HepG2 (cell line): ENCODE data around the gene EYA4. TPM values are rescaled to one million over a fixed set of nuclear protein-coding genes. Genes with fewer than 3 reads are reported as not detected.

ENCODE experiments used
- ATAC-seq: fragments of 200-7000 bp; cut with Tn5 transposase; 3 replicates; pipeline ENCODE4 v1.9.1; 2020; ENCODE audit warnings: mild to moderate bottlenecking, moderate library complexity
- BruUV-seq: library from RNA; stranded (reverse); fragments of 400-500 nt; replicated peaks from 2 replicates; lab custom pipeline; 2021; lab: Mats Ljungman, UMichigan
- CTCF ChIA-PET: fragments of 300-600 bp; formaldehyde crosslinking; extraction: SDS; loops from one replicate; lab custom pipeline; 2021; ENCODE audit warnings: low total read pairs, inconsistent platforms, low intra/inter-chr PET ratio; lab: Yijun Ruan, JAX
- POLR2A ChIA-PET: fragments of 350-600 bp; sonication (Branson Sonifier 250); formaldehyde crosslinking; loops from one replicate; lab custom pipeline; 2020; ENCODE audit warnings: antibody characterized with exemption, inconsistent platforms; lab: Yijun Ruan, JAX
- DNase-seq: peaks from one replicate; pipeline ENCODE4 v3.0.0-alpha.2; 2015; ENCODE audit warnings: low spot score
- FAIRE-seq: peaks from 3 replicates; lab custom pipeline; 2011; peaks lifted over from hg19 to GRCh38; lab: Jason Lieb, UNC
- H2AFZ ChIP-seq: one replicate; pipeline ENCODE4 v1.6.1; 2011; ENCODE audit warnings: low read length, inconsistent platforms
- H3K27ac ChIP-seq: fragments of 300-600 bp; 3 replicates; pipeline ENCODE4 v1.8.0; 2011; ENCODE audit warnings: mixed run types, mild to moderate bottlenecking, mixed read lengths, low read length, inconsistent platforms; ENCODE audit not compliant: insufficient read depth; ENCODE audit errors: extremely low read length
- H3K27me3 ChIP-seq, 2 experiments: fragments of 200-600 bp in 1 of 2; 2 replicates in 1 of 2; 3 replicates in 1 of 2; pipeline versions ENCODE4 v1.6.0 to v1.8.0; 2011; ENCODE audit warnings: low read length in 2 of 2, mild to moderate bottlenecking in 2 of 2, moderate library complexity in 2 of 2, inconsistent platforms in 1 of 2; ENCODE audit not compliant: insufficient read depth in 2 of 2, control insufficient read depth in 1 of 2
- H3K36me3 ChIP-seq, 2 experiments: fragments of 200-600 bp in 1 of 2; replicated peaks in 1 of 2; 2 replicates in 1 of 2; 3 replicates in 1 of 2; pipeline versions ENCODE4 v1.5.1 to v1.8.0; 2011; ENCODE audit warnings: low read length in 2 of 2, inconsistent platforms in 1 of 2; ENCODE audit not compliant: insufficient read depth in 2 of 2, control insufficient read depth in 1 of 2
- H3K4me1 ChIP-seq: 2 replicates; pipeline ENCODE4 v1.5.1; 2012; ENCODE audit warnings: low read length, inconsistent platforms; ENCODE audit not compliant: insufficient read depth
- H3K4me2 ChIP-seq: 2 replicates; pipeline ENCODE4 v1.6.0; 2011; ENCODE audit warnings: low read depth, low read length, inconsistent platforms
- H3K4me3 ChIP-seq, 3 experiments: fragments of 200-600 bp in 1 of 3; sonication (generic), shearing (Covaris generic) in 1 of 3; replicated peaks in 1 of 3; 2 replicates each; pipeline ENCODE4 v1.5.1; 2011 to 2016; ENCODE audit warnings: low read length in 3 of 3, inconsistent platforms in 2 of 3, low read depth in 2 of 3, mild to moderate bottlenecking in 2 of 3, control low read depth in 1 of 3, mixed read lengths in 1 of 3; ENCODE audit not compliant: insufficient read depth in 1 of 3
- H3K79me2 ChIP-seq: one replicate; pipeline ENCODE4 v1.6.1; 2011; ENCODE audit warnings: low read length, inconsistent platforms; ENCODE audit not compliant: insufficient read depth
- H3K9ac ChIP-seq: 2 replicates; pipeline ENCODE4 v1.6.0; 2011; ENCODE audit warnings: mild to moderate bottlenecking, low read depth, low read length, inconsistent platforms; ENCODE audit not compliant: insufficient read depth
- H3K9me3 ChIP-seq: 2 replicates; pipeline ENCODE4 v1.5.1; 2012; ENCODE audit warnings: mild to moderate bottlenecking, low read length
- H4K20me1 ChIP-seq: 2 replicates; pipeline ENCODE4 v1.6.0; 2011; ENCODE audit warnings: inconsistent platforms, mild to moderate bottlenecking, low read length, moderate library complexity; ENCODE audit not compliant: insufficient read depth
- DBP ChIP-seq: sonication (generic); formaldehyde crosslinking; IDR thresholded peaks from 2 replicates; pipeline ENCODE4 v1.4.0; 2020; ENCODE audit warnings: missing genetic modification reagents; ENCODE audit errors: not compliant biosample characterization
- GATA4 ChIP-seq: sonication (generic); IDR thresholded peaks from 2 replicates; pipeline ENCODE4 v1.6.1; 2016; ENCODE audit warnings: antibody characterized with exemption, low read depth, borderline replicate concordance
- IKZF4 ChIP-seq: sonication (generic); formaldehyde crosslinking; IDR thresholded peaks from 2 replicates; pipeline ENCODE4 v1.5.1; 2020; ENCODE audit warnings: borderline replicate concordance, mild to moderate bottlenecking, low read depth, missing genetic modification reagents; ENCODE audit errors: not compliant biosample characterization
- KAT7 ChIP-seq: IDR thresholded peaks from 2 replicates; pipeline ENCODE4 v1.6.1; 2018; ENCODE audit warnings: borderline replicate concordance, missing compliant biosample characterization
- MLLT10 ChIP-seq: sonication (generic); formaldehyde crosslinking; IDR thresholded peaks from 2 replicates; pipeline ENCODE4 v1.4.0; 2020; ENCODE audit warnings: missing genetic modification reagents
- NAIF1 ChIP-seq: sonication (generic); formaldehyde crosslinking; IDR thresholded peaks from 2 replicates; pipeline ENCODE4 v1.5.0; 2020; ENCODE audit warnings: mild to moderate bottlenecking, missing genetic modification reagents, borderline replicate concordance
- SP2 ChIP-seq: sonication (generic); formaldehyde crosslinking; IDR thresholded peaks from 2 replicates; pipeline ENCODE4 v1.5.1; 2020; ENCODE audit warnings: mild to moderate bottlenecking, missing genetic modification reagents
- WIZ ChIP-seq: sonication (generic); formaldehyde crosslinking; IDR thresholded peaks from 2 replicates; pipeline ENCODE4 v1.5.1; 2020; ENCODE audit warnings: mild to moderate bottlenecking, missing genetic modification reagents
- WGBS: methylation state at CpG from one replicate; pipeline ENCODE4 v1.1.6; 2017; ENCODE audit warnings: low lambda C conversion rate; 5-methylcytosine and 5-hydroxymethylcytosine counted together
- in situ Hi-C: cut with HindIII; loops from 2 replicates; pipeline ENCODE4 v1.10.0; 2017; ENCODE audit warnings: low pct_unique_long_range_greater_than_20kb; ENCODE audit not compliant: extremely low pct_ligation_motif_present
- intact Hi-C: fragments of 100-400 bp; cut with micrococcal nuclease; formaldehyde crosslinking; loops from one replicate; pipeline ENCODE4 v1.10.0; 2022; ENCODE audit not compliant: unreplicated experiment
- polyA plus RNA-seq, 8 experiments: library from polyadenylated mRNA; depleted of rRNA in 3 of 8; stranded (reverse) in 7 of 8; unstranded in 1 of 8; fragments of >200 nt; fragmentation: Illumina TruSeq in 4 of 8; extraction: Trizol in 4 of 8; gene quantifications; 2 replicates each; pipeline versions ENCODE4 v1.2.1 to v1.2.3, GENCODE V29; 2011 to 2016; ENCODE audit warnings: low read depth in 4 of 8, missing spikeins in 1 of 8, mixed read lengths in 1 of 8; ENCODE audit not compliant: insufficient read depth in 1 of 8
- total RNA-seq, 5 experiments: library from RNA; depleted of rRNA; stranded (reverse); fragments of >200 nt; fragmentation: Illumina TruSeq; extraction: Trizol; gene quantifications; 2 replicates each; pipeline ENCODE4 v1.2.3, GENCODE V29; 2016; ENCODE audit warnings: low read depth in 1 of 5

Gene EYA4
- total and polyA plus RNA-seq, 2 of the 13 experiments (the other 11 are each of a cell fraction or from before 2014, with no cell fraction given): not detected

- Histone ChIP-seq H3K27me3 (no peaks in the 10 kb centered on the region; a peak in 1 of 5 replicates), H3K4me2 (no peak overlapping the region), H3K4me3 (no peak overlapping the region), H4K20me1 (no peaks in the 10 kb centered on the region), H3K9ac (no peak overlapping the region), H3K9me3 (no peaks in the 10 kb centered on the region), H2AFZ (no peak overlapping the region), H3K27ac (no peak overlapping the region), H3K4me1 (no peaks in the 10 kb centered on the region), H3K79me2 (no peaks in the 10 kb centered on the region), H3K36me3 (no peaks in the 10 kb centered on the region)
- POLR2A ChIA-PET: no interaction called here
- in situ Hi-C loops (no loop called here), intact Hi-C loops (no loop called here)
- DNase-seq (no peak), FAIRE-seq (no peak), ATAC-seq (no peak)
- WGBS: 15% methylated on average over 8 of the region's 8 CpGs
- CTCF ChIA-PET: no interaction called here
- TF ChIP-seq SP2: no peak
- no peak for TF ChIP-seq GATA4
- no peak for TF ChIP-seq WIZ (CRISPR knock-in tag)
- TF ChIP-seq IKZF4 (CRISPR knock-in tag): no peak
- TF ChIP-seq KAT7 (CRISPR knock-in tag): no peak
- TF ChIP-seq MLLT10: no peak
- TF ChIP-seq NAIF1 (CRISPR knock-in tag): no peak
- TF ChIP-seq DBP: no peak
- no TSS peak for BruUV-seq
Observed at GRCh38 chr6:133404728-133405127, 163.6 kb downstream of the EYA4 start.
